Mesothelial cell of epicardium (in vitro differentiated cells): ENCODE measurements around the gene DNAJA3. TPM values are rescaled to one million over a fixed set of nuclear protein-coding genes. Genes with fewer than 3 reads are reported as not detected.

ENCODE experiments used
- DNase-seq, 2 experiments: peaks; one replicate each; pipeline ENCODE4 v3.0.0; 2021; ENCODE audit warnings: low spot score in 2 of 2; ENCODE audit not compliant: unreplicated experiment in 2 of 2
- H3K27ac Mint-ChIP-seq: 2 replicates; pipeline ENCODE4 v1.8.0; 2021; ENCODE audit warnings: mixed read lengths
- H3K27me3 Mint-ChIP-seq: 2 replicates; pipeline ENCODE4 v1.8.0; 2021; ENCODE audit warnings: low read depth, mixed read lengths
- H3K36me3 Mint-ChIP-seq: 2 replicates; pipeline ENCODE4 v1.8.0; 2021; ENCODE audit warnings: mixed read lengths
- H3K4me1 Mint-ChIP-seq: 2 replicates; pipeline ENCODE4 v1.8.0; 2021; ENCODE audit warnings: mixed read lengths
- H3K4me3 Mint-ChIP-seq: 2 replicates; pipeline ENCODE4 v1.8.0; 2021; ENCODE audit warnings: mild to moderate bottlenecking, moderate library complexity, mixed read lengths
- H3K9me3 Mint-ChIP-seq: 2 replicates; pipeline ENCODE4 v1.8.0; 2021; ENCODE audit warnings: mixed read lengths
- total RNA-seq: library from RNA; stranded (reverse); gene quantifications from 3 replicates; pipeline ENCODE4 v1.2.1, GENCODE V29; 2021
- TF ChIP-seq, protein P1 (sequence below): fragments of 200-600 bp; sonication (generic); IDR thresholded peaks from one replicate; pipeline ENCODE4 v1.5.0; 2021; ENCODE audit warnings: antibody characterized with exemption; ENCODE audit not compliant: unreplicated experiment

DNAJA3 gene
- total RNA-seq: 34.7 to 37.7 TPM (median 35.3 TPM) in 3 replicates

DNA sequence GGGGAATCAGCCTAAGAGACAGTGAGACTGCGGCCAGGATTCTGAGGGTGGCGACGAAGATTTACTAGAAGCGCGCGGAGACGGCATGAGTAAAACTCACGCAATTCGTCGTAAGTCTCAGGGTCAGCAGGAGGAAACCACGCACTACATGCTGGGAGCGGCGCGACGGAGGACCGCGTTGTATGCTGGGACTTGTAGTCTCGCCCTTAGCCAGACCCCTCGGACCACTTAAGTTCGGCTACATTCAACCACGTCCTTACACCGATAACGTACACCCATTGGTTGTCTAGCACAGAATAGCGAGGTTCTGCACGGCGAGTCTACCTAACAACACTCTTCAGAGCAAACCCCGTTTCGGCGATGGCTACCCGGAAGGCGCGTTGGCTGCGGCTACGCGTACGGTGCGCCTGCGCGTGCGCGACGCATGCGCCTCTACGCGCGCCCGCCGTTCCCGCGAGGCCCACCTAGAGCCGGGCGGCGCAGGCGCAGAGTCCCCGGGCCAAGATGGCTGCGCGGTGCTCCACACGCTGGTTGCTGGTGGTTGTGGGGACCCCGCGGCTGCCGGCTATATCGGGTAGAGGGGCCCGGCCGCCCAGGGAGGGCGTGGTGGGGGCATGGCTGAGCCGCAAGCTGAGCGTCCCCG lies at the start of gene DNAJA3:
Gene DNAJA3, plus strand, starts transcription at position 491 of the 643 bp plus-strand sequence. Its CDS starts 14 bp downstream, at position 505.
- Mint-ChIP-seq H3K27me3 (no peaks in the 10 kb centered on the region), H3K9me3 (no peaks in the 10 kb centered on the region), H3K27ac (peak within 1 kb of the TSS; percentile 100), H3K36me3 (peaks cover 7% of the 10 kb centered on the region), H3K4me1 (peaks cover 23% of the 10 kb centered on the region), H3K4me3 (peak within 1 kb of the TSS; percentile 98)
- TF ChIP-seq, protein P1, sequence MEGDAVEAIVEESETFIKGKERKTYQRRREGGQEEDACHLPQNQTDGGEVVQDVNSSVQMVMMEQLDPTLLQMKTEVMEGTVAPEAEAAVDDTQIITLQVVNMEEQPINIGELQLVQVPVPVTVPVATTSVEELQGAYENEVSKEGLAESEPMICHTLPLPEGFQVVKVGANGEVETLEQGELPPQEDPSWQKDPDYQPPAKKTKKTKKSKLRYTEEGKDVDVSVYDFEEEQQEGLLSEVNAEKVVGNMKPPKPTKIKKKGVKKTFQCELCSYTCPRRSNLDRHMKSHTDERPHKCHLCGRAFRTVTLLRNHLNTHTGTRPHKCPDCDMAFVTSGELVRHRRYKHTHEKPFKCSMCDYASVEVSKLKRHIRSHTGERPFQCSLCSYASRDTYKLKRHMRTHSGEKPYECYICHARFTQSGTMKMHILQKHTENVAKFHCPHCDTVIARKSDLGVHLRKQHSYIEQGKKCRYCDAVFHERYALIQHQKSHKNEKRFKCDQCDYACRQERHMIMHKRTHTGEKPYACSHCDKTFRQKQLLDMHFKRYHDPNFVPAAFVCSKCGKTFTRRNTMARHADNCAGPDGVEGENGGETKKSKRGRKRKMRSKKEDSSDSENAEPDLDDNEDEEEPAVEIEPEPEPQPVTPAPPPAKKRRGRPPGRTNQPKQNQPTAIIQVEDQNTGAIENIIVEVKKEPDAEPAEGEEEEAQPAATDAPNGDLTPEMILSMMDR: no peak
- peak; percentile 90 to 94 for DNase-seq

DNA sequence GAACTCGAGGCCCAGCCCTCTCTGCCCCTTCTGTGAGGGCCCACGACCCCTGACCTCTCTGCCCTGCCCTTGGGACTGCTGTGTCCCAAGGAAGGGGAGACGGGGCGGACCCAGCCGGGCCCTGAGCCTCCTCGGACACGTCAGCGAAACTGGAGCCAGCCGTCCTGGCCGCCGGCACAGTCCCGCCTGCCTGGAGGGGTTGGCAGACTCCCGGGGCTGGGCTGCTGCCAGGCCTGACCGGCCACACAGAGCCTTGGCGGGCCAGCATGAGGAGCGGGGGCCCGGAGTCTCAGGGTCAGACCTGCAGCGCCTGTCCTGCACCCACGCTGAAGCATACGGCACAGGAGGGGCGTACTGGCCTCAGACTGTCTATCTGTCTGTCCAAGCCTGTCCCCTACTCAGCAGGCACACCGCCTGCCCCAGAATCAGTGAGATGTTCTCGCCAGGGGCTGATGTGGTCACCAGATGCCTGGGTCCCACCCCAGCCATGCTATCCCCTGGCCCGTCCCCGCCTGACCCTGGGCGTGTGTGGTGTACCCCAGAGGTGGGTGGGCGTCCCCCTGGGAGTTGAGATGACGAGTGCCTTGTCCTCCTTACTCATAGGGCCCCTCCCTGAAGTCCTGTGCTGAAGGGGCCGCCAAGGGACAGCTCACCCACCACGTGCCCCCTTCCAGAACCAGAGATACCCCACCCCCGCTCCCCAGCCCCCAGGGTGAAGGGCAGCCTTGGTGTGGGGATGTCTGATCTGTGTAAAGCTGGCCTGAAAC lies 49.4 kb upstream of the DNAJA3 start:
- Mint-ChIP-seq H3K4me3 (no peak overlapping the region), H3K36me3 (no peaks in the 10 kb centered on the region), H3K27me3 (no peaks in the 10 kb centered on the region), H3K27ac (peak overlapping the region; percentile 87), H3K9me3 (no peaks in the 10 kb centered on the region), H3K4me1 (peaks cover 44% of the 10 kb centered on the region)
- TF ChIP-seq, protein P1: no peak
- DNase-seq: no peak

DNA sequence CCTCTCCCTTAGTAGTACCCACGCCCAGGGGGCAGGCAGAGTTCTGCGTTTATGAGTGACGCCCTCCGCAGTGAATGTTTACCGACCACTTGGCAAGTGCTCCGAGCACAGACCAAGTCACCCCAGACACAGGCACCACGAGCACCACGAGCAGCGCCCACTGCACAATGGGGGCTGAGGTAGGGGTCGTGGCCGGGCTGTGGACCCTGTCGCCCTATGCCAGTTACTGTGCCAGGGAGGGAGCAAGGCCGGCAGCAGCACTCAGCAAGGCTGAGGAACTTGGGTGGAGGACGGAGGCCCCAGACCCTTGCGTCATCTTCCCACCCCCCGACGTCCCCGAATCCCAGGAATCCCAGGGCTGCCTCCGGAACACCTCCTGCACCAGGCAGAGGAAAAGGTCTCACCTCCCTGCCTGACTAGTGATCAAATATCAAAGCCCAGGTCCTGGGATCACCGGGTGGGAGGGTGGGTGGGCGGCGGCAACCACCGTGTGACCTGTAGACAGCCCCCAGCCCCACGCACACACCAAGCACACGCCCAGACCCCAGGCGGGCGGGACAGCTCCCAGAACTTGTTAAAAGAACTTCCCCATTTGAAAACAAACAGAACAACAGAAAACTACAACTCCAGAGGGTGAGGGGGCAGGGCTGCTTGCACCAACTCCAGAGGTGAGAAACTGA lies 48.6 kb upstream of the DNAJA3 start:
- DNase-seq: no peak
- Mint-ChIP-seq H3K9me3 (no peaks in the 10 kb centered on the region), H3K27me3 (no peaks in the 10 kb centered on the region), H3K4me1 (peaks cover 43% of the 10 kb centered on the region), H3K4me3 (peak overlapping the region; percentile 22), H3K36me3 (no peaks in the 10 kb centered on the region), H3K27ac (peak overlapping the region; percentile 87)
- TF ChIP-seq, protein P1: no peak

DNA sequence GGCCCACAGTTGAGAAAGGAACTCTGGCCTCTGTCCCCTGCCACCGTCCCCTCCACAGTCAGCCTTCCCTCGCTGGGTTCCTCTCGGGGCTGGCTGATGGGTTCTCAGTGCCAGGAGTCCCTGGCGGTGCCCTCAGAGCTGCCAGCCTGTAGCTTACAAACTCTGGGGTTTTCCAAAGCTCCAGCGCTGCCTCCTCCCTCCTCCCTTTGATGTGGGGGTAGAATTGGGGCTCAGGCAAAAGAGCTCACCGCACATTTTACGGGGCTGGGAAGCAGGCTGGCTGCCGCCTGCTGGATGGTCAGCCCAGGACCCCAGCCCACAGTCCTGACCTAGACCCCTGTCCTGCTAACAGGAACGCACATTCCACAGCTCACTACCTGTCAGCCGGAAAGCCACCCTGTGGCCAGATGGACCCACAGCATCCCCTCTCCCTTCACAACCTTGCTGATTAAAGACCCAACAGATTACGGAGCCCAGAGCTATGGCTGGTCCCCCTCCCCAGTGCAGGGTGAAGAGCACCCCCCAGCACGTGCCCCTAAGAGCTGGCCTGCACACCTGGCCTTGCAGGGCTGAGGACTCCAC lies 48.0 kb upstream of the DNAJA3 start:
- H3K27ac Mint-ChIP-seq: peak overlapping the region; percentile 87
- H3K9me3 Mint-ChIP-seq: no peaks in the 10 kb centered on the region
- TF ChIP-seq, protein P1: no peak
- peak overlapping the region; percentile 22 for H3K4me3 Mint-ChIP-seq
- H3K4me1 Mint-ChIP-seq: peaks cover 41% of the 10 kb centered on the region
- no peaks in the 10 kb centered on the region for H3K27me3 Mint-ChIP-seq
- H3K36me3 Mint-ChIP-seq: no peaks in the 10 kb centered on the region
- no peak for DNase-seq

DNA sequence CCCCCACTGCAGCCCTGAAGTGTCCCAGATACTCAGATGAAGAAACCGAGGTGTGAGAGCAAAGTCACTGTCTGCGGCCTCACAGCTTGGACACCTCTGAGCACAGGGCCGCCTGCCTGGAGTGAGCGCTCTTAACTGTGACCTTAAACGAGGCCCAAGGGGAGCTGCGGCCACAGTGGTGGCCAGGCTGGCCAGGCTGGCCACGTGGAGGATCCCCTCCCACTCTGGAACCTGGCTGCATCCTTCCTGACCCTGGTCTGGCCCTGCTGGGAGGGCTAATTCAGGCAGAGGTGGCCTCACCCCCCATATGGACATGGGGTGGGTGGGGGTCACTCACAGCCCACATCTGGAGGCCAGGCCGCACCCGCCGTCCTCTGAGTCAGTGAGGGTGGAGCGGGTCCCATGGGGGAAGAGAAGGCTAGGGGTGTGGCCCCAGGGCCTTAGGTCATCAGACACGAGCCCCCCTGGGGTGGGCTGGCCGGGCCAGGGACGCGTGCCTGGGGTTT lies 47.5 kb upstream of the DNAJA3 start:
- H3K27ac Mint-ChIP-seq: peak overlapping the region; percentile 87
- H3K4me1 Mint-ChIP-seq: peaks cover 36% of the 10 kb centered on the region
- no peak for DNase-seq

More for the DNA sequence above, 47.5 kb upstream of the DNAJA3 start:
- Mint-ChIP-seq H3K9me3 (no peaks in the 10 kb centered on the region), H3K4me3 (no peak overlapping the region), H3K36me3 (peaks cover 2% of the 10 kb centered on the region), H3K27me3 (no peaks in the 10 kb centered on the region)
- TF ChIP-seq, protein P1: no peak
